Activated T-helper 1 cell treated with anti-CD3 and anti-CD28 coated beads, Interleukin-12 subunit alpha, Interleukin-12 subunit beta, Interleukin-2, Interleukin-4 antibody, amounts not matched to agents 30 ng/mL and 10 ng/mL and 1 ng/mL, durations not matched to agents 14 hours and 24 hours and 36 hours (primary cell): ENCODE measurements around the gene ADIG. TPM values are rescaled to one million over a fixed set of nuclear protein-coding genes. Genes with fewer than 3 reads are reported as not detected.

Experiments
- DNase-seq: peaks from one replicate; pipeline ENCODE4 v3.0.0; 2021; ENCODE audit warnings: low spot score
- H3K27ac Mint-ChIP-seq: one replicate; pipeline ENCODE4 v1.8.0; 2021; ENCODE audit warnings: mild to moderate bottlenecking, mixed read lengths
- H3K27me3 Mint-ChIP-seq: one replicate; pipeline ENCODE4 v1.8.0; 2022; ENCODE audit warnings: mild to moderate bottlenecking, moderate library complexity, mixed read lengths; ENCODE audit not compliant: insufficient read depth
- H3K36me3 Mint-ChIP-seq: one replicate; pipeline ENCODE4 v1.8.0; 2021; ENCODE audit warnings: low read depth, mixed read lengths
- H3K4me1 Mint-ChIP-seq: one replicate; pipeline ENCODE4 v1.8.0; 2021; ENCODE audit warnings: low read depth, mixed read lengths
- H3K4me3 Mint-ChIP-seq: one replicate; pipeline ENCODE4 v1.8.0; 2021; ENCODE audit warnings: mild to moderate bottlenecking, moderate library complexity, mixed read lengths
- H3K9me3 Mint-ChIP-seq: one replicate; pipeline ENCODE4 v1.8.0; 2021; ENCODE audit warnings: mixed read lengths
- intact Hi-C: fragments of 100-400 bp; cut with micrococcal nuclease; formaldehyde crosslinking; loops from one replicate; pipeline ENCODE4 v1.15.1; 2024
- total RNA-seq: library from RNA; stranded (reverse); gene quantifications from 2 replicates; pipeline ENCODE4 v1.2.3, GENCODE V29; 2022

The ADIG gene
- total RNA-seq, 1 donor from 2014 or later, result not detected

DNA sequence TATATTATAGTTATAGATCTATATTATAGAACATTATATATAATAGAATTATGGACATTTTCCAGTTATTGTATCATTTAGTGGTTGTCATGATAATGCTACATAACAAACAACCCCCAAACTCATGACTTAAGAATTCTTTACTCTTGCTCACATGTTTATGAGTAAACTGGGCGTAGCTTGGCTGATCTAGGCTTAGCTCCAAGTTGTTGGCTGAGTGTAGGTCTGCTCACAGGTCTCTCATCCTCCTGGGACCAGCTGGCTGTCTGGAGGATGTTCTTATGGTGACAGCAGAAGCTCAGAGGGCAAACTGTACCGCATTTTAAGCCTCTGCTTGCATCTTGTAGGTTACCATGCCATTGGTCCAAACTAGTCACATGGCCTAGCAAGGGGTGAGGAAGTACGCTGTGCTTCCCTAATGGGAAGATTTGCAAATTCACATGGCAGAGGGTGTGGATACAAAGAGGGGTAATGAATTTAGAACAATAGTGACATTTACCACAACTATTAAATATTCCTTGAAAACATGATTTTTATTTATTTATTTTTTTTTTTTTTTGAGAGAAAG, 54.8 kb downstream of the ADIG start:
- Mint-ChIP-seq H3K4me3 (no peak overlapping the region), H3K9me3 (no peaks in the 10 kb centered on the region)
- no peak for DNase-seq

More for the DNA sequence above, 54.8 kb downstream of the ADIG start:
- Mint-ChIP-seq H3K27ac (no peak overlapping the region), H3K36me3 (no peaks in the 10 kb centered on the region), H3K4me1 (peaks cover 5% of the 10 kb centered on the region), H3K27me3 (peaks cover 5% of the 10 kb centered on the region)
- intact Hi-C loops, result no loop called here

Other genes starting within 250 kb of the ADIG start
- gene LBP, start 234.7 kb upstream of the ADIG start, total RNA-seq, result not detected in 2 replicates
- gene SNHG17, start 145.9 kb upstream of the ADIG start, total RNA-seq, result 89.8 and 104 TPM in 2 replicates
- gene RALGAPB, start 108.4 kb upstream of the ADIG start, total RNA-seq, result 31.0 and 32.4 TPM in 2 replicates
- gene ARHGAP40, start 20.6 kb downstream of the ADIG start, total RNA-seq, result not detected in 2 replicates
- not detected in 2 replicates for gene SLC32A1, start 143.3 kb downstream of the ADIG start, total RNA-seq
- gene ACTR5, start 167.3 kb downstream of the ADIG start, total RNA-seq, result 14.9 and 15.2 TPM in 2 replicates
- gene PPP1R16B, start 224.5 kb downstream of the ADIG start, total RNA-seq, result 139 and 143 TPM in 2 replicates